GM12872 (cell line): Measurements from ENCODE around the gene SULT2B1.

Experiments used
- CTCF ChIP-seq: IDR thresholded peaks from 3 replicates; pipeline ENCODE4 v1.5.1; 2011; ENCODE audit warnings: low read depth, mild to moderate bottlenecking, low read length, moderate library complexity; ENCODE audit not compliant: insufficient read depth

SULT2B1 gene

DNA sequence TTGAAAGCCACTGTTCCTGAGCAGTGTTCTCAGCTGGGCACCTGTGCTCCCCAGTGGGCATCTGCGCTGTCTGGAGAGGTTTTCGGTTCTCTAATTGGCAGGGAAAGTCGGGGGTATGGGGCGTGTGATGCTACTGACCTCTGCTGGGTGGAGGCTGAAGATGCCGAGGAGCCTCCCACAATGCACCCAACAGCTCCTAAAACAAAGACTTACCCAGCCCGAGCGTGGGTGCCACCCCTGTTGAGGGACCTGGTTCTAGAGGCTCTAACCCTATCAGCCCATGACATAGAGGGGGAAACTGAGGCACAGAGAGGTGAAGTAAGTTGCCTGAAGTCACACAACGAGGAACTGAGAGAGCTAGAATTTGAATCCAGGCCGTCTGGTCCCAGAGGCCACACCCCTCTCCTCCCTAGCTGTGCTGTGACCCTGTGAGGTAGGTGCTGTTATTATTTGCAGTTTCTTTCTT is 56.9 kb downstream of the SULT2B1 start:
- peak; percentile 90 for TF ChIP-seq CTCF

DNA sequence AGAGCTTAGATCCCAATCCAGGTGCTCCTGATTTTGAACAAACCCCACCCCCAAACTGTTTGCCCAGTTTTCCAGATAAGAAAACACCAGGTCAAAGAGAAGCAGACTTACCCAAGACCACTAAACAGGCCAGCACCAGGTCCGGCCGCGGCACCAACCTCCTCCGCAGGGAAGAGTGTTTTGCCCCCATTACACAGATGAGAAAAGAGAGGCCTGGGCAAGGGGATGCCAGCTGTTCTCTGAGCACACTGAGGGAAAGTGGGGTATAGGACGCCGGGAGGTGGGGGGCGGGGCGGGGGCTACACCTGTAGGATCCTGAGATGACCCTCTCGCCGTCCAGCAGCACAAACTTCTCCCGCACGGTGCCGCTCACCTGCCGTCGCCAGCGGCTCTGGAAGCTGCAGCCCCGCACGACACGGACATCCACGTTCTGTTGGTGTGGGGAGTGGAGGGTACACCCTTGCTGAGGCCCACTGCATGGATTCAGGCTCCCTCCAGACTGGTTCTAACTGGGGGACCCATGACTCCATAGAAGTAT is 57.7 kb downstream of the SULT2B1 start:
- TF ChIP-seq CTCF, result no peak

GRCh38 chr19:48611872-48612271 is 59.9 kb downstream of the SULT2B1 start:
- TF ChIP-seq CTCF, result no peak

DNA sequence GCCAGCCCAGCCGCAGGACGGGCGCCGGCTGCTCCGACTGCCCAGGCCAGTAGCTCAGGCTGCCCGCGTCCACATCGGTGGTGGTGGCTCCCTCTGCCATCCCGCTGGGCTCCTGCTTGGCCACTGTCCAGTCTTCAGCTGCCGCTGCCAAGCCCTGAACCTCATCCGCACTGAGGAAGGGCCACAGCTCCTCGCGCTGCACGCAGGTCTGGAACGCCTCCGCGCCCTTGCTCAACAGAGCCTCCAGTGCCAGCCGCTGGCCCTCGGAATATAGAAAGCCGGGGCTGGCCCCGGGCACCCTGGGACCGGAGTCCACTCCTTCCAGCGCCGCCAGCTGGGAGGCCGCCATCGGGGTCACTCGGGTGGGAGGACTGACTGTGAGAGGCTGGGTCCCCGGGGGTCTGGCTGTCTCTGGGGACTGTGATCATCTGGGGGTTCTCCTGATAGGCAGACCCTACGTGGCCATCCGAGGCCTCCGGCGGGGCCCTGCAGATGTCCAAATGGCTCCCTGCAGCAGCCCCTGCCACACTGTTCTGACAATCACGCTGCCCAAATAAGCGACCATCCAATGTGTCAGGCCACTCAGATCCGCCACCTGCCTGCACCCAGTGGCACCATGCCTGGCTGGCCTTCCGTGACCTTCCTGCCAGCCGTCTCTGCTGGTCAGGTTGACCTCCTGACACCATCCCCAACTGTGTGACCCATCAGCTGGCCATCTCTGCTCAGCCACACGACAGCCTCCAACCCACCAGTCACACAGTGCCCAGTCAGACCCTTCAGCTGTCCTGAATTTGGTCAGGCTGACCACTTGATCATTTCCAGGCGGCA is 61.3 kb downstream of the SULT2B1 start:
- no peak for TF ChIP-seq CTCF

DNA sequence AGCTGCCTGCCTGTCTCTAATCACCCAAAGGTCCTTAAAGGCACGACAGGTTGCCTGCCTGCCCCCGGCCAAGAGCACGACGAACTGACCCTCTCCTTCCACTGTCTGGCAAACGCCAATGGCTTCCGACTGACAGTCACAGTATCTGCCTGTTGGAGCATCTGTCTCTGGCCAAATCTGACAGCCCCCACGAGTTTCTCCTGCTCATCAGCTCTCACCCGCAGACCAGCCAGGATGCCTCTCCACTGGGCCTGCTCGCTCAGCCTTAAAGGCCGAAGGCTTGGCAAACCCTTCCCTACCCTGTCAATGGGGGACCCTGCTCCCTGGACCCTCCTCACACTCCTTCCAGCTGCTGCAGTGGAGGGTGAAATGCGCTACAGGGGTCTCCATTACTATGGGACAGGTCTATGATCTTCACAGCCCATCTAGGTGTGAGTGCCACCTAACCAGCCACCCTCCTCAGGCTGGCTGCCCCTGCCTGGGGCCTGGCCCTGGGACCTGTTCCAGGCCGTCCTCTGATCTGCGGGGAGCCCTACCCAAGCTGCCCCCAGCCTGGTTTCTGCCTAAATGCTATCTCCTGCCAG is 62.0 kb downstream of the SULT2B1 start:
- no peak for TF ChIP-seq CTCF

DNA sequence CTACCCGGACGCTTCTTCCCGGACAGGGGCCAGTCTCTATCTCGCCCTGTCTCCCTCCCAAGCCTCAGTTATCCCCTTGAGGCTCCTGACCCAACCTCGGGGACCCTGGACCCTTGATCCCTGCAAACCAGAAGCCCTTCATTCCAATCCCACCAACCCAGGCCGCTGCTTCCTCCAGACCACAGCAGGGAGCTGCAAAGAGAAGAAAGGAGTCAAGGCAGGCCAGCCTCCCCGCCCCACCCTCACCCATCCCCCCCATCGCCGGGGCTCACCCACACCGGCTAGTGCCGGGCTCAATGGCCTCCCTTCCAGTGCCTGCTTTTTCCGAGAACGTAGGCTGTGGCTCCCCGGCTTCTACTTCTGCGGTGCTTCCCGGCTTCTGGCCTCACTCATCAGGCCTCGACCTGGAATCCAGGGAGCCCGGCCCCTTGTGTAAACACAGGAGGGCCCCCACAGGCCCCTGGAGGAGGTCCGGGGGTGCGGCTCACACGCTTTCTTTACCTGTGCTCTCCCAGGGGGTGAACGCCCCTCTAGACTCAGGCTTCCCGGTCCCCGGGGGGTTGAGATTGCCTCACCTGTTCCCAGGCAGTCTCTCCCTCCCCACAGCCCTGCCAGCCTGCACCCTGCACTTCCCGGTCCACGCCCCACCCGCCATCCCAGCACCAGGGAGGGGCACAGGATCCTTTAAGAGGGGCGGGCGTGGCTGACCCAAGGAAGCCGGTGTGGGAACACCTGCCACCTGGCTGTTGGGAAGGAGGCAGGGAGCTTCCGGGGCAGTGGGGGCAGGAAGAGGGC is 62.7 kb downstream of the SULT2B1 start, which contains the start of gene FAM83E:
TSS of gene FAM83E (minus strand) at position 641 of the 795 bp plus-strand sequence. CDS start 1,704 bp downstream, outside the sequence.
- TF ChIP-seq CTCF, result no peak
